Measurements from ENCODE around the gene ZNHIT2. TPM values are rescaled to one million over a fixed set of nuclear protein-coding genes. Genes with fewer than 3 reads are reported as not detected.

Gene ZNHIT2
- total and polyA plus RNA-seq, 2 of the 8 experiments (the other 6 are each of a cell fraction or from before 2014, with no cell fraction given) = 13.0 to 16.1 TPM

DNA sequence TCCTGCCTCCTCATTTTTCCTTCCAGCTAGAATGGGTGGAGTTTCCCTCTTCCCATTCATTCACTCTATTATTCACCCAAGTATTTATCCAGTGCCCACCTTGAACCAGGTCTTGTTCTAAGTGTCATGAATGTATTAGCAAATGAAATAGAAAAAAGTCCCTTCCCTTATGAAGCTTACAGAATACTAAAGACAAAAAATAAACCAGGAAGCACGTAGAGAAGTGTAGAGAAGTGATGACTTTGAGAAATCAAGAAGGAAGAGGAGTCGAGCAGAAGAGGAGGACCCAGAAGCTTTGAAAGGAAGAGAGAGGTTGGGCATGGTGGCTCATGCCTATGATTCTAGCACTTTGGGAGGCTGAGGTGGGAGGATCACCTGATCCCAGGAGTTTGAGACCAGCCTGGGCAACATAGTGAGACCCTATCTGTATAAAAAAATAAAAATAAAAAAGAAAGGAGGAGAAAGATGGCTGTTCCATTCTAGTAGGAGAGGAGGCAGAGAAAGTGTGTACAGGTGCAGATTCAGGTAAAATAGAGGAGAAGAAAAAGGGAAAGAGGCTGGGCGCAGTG, 33.9 kb upstream of the ZNHIT2 start:
- Histone ChIP-seq H4K5ac (ENCODE audit: insufficient read length, low read depth, low read length) (no peak overlapping the region), H2BK20ac (ENCODE audit: low read length) (no peak overlapping the region), H2BK12ac (ENCODE audit: low read depth, low read length) (no peak overlapping the region), H3K23ac (ENCODE audit: insufficient read length) (no peak overlapping the region), H2BK120ac (replicated peaks; ENCODE audit: low read depth, low read length) (no peak overlapping the region), H3K79me2 (ENCODE audit: control insufficient read depth in 1 of 2, insufficient read depth in 2 of 2, low read length in 2 of 2) (no peaks in the 10 kb centered on the region), H3K18ac (ENCODE audit: extremely low read depth, low read length) (no peak overlapping the region), H3K9me3 (ENCODE audit: insufficient read depth in 2 of 2, low read depth in 1 of 2, low read length in 1 of 2) (peaks cover 0 to 7% of the 10 kb centered on the region in 2 experiments; a peak in 1 of 4 replicates), H3K56ac (replicated peaks; ENCODE audit: insufficient read length, low read depth, low read length) (no peak overlapping the region), H2AK5ac (ENCODE audit: low read depth, low read length) (no peak overlapping the region), H3K79me1 (ENCODE audit: low read depth, low read length) (no peaks in the 10 kb centered on the region), H3K23me2 (ENCODE audit: low read depth, low read length) (no peaks in the 10 kb centered on the region), H3K4me3 (ENCODE audit: extremely low read depth in 1 of 4, insufficient read depth in 2 of 4, low read depth in 3 of 4, low read length in 4 of 4) (no peak overlapping the region), H2AFZ (ENCODE audit: low read length) (no peak overlapping the region), H2BK5ac (ENCODE audit: low read depth, low read length) (no peak overlapping the region), H3K27me3 (replicated peaks in 1 of 4; ENCODE audit: control insufficient read depth in 3 of 4, extremely low read depth in 1 of 4, insufficient read depth in 3 of 4, low read length in 3 of 4) (no peaks in the 10 kb centered on the region), H4K91ac (replicated peaks; ENCODE audit: insufficient read length, low read length) (no peak overlapping the region), H3K14ac (ENCODE audit: insufficient read length) (no peak overlapping the region), H4K20me1 (replicated peaks in 1 of 2; ENCODE audit: control insufficient read depth in 1 of 2, insufficient read depth in 2 of 2, low read length in 2 of 2) (no peaks in the 10 kb centered on the region), H3K36me3 (ENCODE audit: control insufficient read depth in 2 of 4, insufficient read depth in 4 of 4, low read length in 3 of 4) (no peaks in the 10 kb centered on the region), H4K8ac (ENCODE audit: extremely low read depth, insufficient read depth, low read length) (no peak overlapping the region), H3K4me1 (replicated peaks in 1 of 4; ENCODE audit: control insufficient read depth in 3 of 4, insufficient read depth in 4 of 4, low read length in 3 of 4) (no peaks in the 10 kb centered on the region), H3K4me2 (ENCODE audit: insufficient read depth in 1 of 2, low read depth in 2 of 2, low read length in 2 of 2) (no peak overlapping the region), H3K27ac (ENCODE audit: low read depth, low read length) (no peak overlapping the region), H2BK15ac (ENCODE audit: low read length) (no peak overlapping the region), H3K4ac (replicated peaks; ENCODE audit: insufficient read length, low read depth, low read length) (no peak overlapping the region), H3K9ac (replicated peaks in 1 of 4; ENCODE audit: extremely low read depth in 1 of 4, low read depth in 3 of 4, low read length in 3 of 4) (no peak overlapping the region)
- WGBS, 2 experiments (ENCODE audit: extremely low coverage in 1 of 2, insufficient coverage in 1 of 2, insufficient read length in 1 of 2, insufficient replicate concordance in 2 of 2, low coverage in 1 of 2, low lambda C conversion rate in 2 of 2, missing lambda C conversion rate in 1 of 2) = 86% methylated on average over 3 of the region's 3 CpGs; no CpG with 5 or more reads in 1 of the 2 experiments
- DNase-seq (ENCODE audit: low read depth in 1 of 2, low spot score in 2 of 2) (no peak), FAIRE-seq (no peak)
- ChIA-PET CTCF (ENCODE audit: partially characterized antibody) (interaction anchor here (0.5 to 1.7 kb wide), 4 partner anchors 16 to 176 kb away, joined by 3 to 4 read pairs (median 4); partner anchors contain the start of gene CAPN1), POLR2A (ENCODE audit: partially characterized antibody) (interaction anchor here (1.0 kb wide), 1 partner anchor 16 kb away, joined by 3 read pairs; no protein-coding TSS in a partner anchor)
- TF ChIP-seq HDAC2 (IDR thresholded peaks at IDR 0.05; ENCODE audit: borderline replicate concordance in 1 of 2, low read depth in 2 of 2, low read length in 2 of 2) (no peak), PHF8 (conservative IDR thresholded peaks at IDR 0.05; ENCODE audit: low read depth, low read length) (no peak)
